Activated CD4-positive, alpha-beta T cell treated with anti-CD3 and anti-CD28 coated beads for 48 hours (primary cell): ENCODE measurements around the gene GAN.
A peak's percentile ranks its signal among the peaks of the same experiment; 100 is the strongest.

Experiments
- DNase-seq: peaks from one replicate; pipeline ENCODE4 v3.0.0-alpha.2; 2020

GAN gene

DNA sequence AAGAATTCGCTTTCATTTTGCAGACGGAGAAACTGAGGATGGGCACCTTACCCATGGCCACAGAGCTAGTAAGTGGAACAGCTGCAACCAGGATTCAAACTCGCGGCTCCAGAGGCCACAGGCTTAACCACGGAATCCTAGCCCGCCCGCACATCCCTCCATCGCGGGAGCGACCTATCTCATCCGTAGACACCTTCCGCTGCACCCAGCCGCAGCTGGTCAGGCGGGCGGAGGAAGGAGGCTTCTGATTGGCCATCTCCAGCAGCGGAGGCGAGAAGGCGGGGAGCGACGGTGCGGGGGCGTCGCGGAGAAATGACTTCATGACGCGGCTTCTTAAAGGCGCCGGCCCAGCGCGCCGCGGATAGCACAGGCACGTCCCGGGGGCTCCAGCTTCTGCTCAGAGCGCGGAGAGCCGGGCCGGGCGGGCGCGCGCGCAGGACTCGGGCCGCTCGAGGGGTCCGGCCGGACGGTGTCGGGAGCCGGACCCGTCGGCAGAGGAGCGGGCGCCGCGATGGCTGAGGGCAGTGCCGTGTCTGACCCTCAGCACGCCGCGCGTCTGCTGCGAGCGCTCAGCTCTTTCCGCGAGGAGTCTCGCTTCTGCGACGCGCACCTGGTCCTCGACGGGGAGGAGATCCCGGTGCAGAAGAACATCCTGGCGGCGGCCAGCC is at the start of gene GAN:
Gene GAN, plus strand, starts transcription at position 360 of the 668 bp plus-strand sequence. Its CDS starts 152 bp downstream, at position 512.
- peak; percentile 96 for DNase-seq

- DNase-seq: no peak
Observed at GRCh38 chr16:81265052-81265451, 49.7 kb upstream of the GAN start.

GRCh38 chr16:81265658-81266451 is 48.9 kb upstream of the GAN start:
- DNase-seq: no peak

DNA sequence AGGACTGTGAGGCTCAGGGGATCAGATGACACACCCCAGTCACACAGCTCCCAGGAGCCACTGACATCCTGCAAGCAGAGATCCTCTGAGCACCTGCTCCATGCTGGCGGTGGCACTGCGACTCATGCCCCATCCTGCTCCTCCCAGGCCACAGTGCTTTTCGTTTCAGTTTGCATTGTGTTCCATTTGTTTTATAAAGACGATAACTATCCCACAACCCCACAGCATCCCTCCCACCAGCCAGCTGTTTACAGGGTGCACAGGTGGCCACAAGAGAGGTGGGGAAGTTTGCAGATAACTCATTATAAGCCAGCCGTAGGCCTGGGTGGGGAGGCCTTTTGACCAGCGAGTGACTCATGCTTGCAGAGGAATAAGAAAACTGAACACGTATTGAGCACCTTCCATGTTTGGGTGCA is 48.1 kb upstream of the GAN start:
- peak; percentile 43 for DNase-seq

DNA sequence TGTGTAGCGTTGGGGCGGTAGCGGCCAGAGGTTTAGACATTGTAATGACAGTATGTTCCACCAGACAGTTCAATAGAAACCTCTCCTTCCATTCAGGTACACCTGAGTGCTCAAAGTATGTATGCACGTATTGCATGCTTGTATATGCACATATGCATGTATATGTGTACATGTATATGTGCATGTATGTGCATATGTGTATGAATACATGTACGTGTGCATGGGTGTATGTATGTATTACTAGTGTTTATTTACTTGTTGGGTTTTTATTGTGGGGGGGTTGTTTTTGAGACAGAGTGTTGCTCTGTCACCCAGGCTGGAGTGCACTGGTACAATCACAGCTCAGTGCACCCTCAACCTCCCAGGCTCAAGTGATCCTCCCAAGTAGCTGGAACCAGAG is 46.3 kb upstream of the GAN start:
- no peak for DNase-seq

GRCh38 chr16:81273223-81273950 is 41.4 kb upstream of the GAN start:
- no peak for DNase-seq

- no peak for DNase-seq
Observed at GRCh38 chr16:81275064-81275532, 39.7 kb upstream of the GAN start.

- no peak for DNase-seq
Observed at GRCh38 chr16:81275795-81276194, 39.0 kb upstream of the GAN start.

GRCh38 chr16:81276323-81276722 is 38.4 kb upstream of the GAN start:
- DNase-seq: no peak

GRCh38 chr16:81277541-81278080 is 37.2 kb upstream of the GAN start:
- DNase-seq: no peak

DNA sequence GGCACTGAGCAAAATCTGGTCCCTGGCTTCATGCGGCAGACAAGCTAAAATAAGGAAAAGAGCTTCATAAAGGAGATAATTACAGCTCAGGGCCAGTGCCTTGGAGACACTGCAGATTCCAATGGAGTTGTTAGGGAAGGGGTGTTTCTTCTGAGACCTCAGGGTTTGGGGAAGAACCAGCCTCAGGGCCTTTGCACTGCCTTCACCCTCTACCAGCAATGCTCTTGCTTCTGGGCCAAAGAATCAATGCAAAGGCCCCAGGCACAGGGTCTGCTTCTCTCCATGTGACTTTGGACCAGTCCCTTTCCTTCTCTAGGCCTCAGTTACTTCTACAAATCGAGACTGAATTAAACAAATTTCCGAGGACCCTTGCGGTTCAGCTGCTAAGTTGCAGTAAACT is 36.2 kb upstream of the GAN start:
- DNase-seq: no peak

GRCh38 chr16:81279392-81279791 is 35.4 kb upstream of the GAN start:
- DNase-seq: no peak

DNA sequence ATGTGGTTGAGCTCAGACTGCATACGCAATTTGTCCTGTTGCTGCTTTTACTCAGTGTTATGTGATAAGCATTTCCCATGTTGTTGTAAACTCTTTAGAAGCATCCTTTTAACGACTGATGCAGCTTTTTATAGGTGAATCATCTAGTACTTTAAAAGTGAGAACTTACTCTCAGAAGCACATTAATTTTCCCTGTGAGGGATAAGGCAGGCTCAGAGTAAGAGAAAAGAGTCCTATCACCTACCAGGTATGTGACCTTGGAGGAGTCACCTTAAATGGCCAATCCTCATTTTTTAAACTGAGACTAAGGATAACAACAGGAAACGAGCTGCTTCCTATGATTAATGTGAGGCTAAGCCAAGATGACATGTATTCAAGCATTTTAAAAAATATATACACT is 34.4 kb upstream of the GAN start:
- no peak for DNase-seq

DNA sequence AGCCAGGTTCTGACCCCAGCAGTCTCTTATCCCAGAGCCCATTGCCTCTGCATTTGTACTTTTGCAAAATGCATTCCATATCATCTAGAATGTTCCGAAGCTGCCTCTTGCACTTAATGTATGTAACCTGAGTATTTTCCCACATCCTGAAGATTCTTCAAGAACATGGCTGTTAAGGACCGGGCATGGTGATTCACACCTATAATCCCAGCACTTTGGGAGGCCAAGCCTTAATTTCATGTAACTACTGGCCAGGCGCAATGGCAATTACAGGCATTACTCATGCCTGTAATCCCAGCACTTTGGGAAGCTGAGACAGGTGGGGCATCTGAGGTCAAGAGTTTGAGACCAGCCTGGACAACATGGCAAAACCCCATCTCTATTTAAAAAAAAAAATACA is 31.7 kb upstream of the GAN start:
- no peak for DNase-seq

- DNase-seq: no peak
Observed at GRCh38 chr16:81284995-81285600, 29.7 kb upstream of the GAN start.

DNA sequence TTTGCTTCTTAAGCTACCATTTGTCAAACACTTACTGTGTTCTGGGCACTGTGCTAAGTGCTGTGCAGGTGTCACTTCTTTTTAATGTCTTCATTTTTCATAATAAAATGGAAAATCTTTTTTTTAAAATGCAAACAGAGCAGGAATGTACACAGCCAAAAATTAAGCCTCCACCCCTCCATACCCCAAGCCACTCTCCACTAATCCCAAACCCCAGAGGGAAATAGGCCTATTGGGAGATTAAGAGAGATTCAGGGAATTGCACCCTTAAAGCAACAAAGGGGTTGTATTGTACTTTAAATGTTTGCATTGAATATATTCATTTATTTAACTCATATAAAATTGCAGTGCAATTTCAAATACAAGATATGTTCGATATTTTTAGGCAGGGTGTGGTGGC is 28.6 kb upstream of the GAN start:
- no peak for DNase-seq

DNA sequence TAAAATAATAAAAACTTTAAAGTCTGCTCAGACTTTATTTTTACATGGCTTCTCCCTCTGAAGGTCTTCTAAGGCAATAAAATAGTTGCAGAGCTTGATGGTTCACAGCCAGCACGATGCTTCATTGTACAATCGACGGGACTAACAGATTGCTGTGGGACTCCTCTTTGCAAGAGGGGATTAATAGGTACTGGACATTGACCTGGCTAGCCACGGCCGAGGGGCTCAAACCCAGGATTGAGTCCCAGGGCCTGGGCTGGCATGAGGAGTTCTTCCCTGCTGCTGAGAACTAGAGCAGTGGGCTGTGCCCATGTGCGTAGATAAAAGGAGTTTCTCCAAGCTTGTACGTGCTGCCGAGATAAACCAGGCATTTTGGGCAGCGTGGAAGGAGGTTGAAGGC is 23.6 kb upstream of the GAN start:
- DNase-seq: no peak

DNA sequence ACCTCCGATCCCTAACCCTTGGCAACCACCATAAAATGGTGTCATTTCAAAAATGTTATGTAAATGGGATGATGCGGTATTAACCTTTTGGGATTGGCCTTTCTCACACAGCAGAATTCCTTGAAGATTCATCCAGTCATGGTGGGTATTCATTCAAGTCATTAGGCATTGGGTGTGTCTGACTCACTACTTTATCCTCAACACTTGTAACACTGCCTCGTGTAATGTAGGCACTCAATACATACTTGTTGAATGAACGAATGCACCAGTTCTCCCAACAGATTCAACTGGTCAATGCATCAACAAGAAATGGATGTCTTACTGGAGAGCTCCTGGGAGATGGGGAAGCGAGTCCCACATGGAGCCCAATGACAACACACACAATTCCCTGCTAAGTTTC is 21.8 kb upstream of the GAN start:
- no peak for DNase-seq

- DNase-seq: no peak
Observed at GRCh38 chr16:81293909-81294802, 20.6 kb upstream of the GAN start.

- DNase-seq: no peak
Observed at GRCh38 chr16:81296631-81297030, 18.1 kb upstream of the GAN start.

- peak; percentile 9 for DNase-seq
Observed at GRCh38 chr16:81307770-81308169, 7.0 kb upstream of the GAN start.
